ENCODE results near the gene RHOJ. TPM values are rescaled to one million over a fixed set of nuclear protein-coding genes. Genes with fewer than 3 reads are reported as not detected.

RHOJ gene
- total and polyA plus RNA-seq, 2 of the 4 experiments (the other 2 are of a cell fraction) = 9.5 to 33.9 TPM

- Histone ChIP-seq H3K14ac (replicated peaks; ENCODE audit: low read depth, low read length) (no peak overlapping the region), H3K27me3 (ENCODE audit: control insufficient read depth, insufficient read depth, low read length) (no peaks in the 10 kb centered on the region), H3K9me1 (ENCODE audit: insufficient read depth, low read length) (no peaks in the 10 kb centered on the region; the same call in 1 of the 2 replicates), H3K4ac (ENCODE audit: low read depth, low read length) (no peak overlapping the region), H2BK20ac (ENCODE audit: low read depth, low read length) (no peak overlapping the region), H3K79me1 (ENCODE audit: low read depth in 1 of 2, low read length in 2 of 2) (no peaks in the 10 kb centered on the region), H2BK15ac (ENCODE audit: low read depth, low read length) (no peak overlapping the region), H2BK5ac (ENCODE audit: low read depth, low read length, poor library complexity, severe bottlenecking) (no peak overlapping the region), H3K4me2 (ENCODE audit: low read depth, low read length) (no peak overlapping the region), H2AK5ac (ENCODE audit: low read depth, low read length) (no peak overlapping the region), H2BK120ac (ENCODE audit: low read depth, low read length) (no peak overlapping the region), H3K4me1 (ENCODE audit: control insufficient read depth, insufficient read depth, low read length) (peaks cover 3% of the 10 kb centered on the region), H3K4me3 (ENCODE audit: insufficient read depth, low read depth, low read length) (no peak overlapping the region), H3K23ac (ENCODE audit: low read depth, low read length) (no peak overlapping the region), H4K91ac (ENCODE audit: insufficient read depth, low read depth, low read length) (no peak overlapping the region), H2AFZ (replicated peaks; ENCODE audit: low read length, poor library complexity) (no peak overlapping the region), H3K9ac (ENCODE audit: low read depth, low read length) (no peak overlapping the region), H3K36me3 (ENCODE audit: control insufficient read depth, insufficient read depth, low read length) (no peaks in the 10 kb centered on the region), H3K27ac (ENCODE audit: insufficient read depth, low read length) (no peak overlapping the region), H4K20me1 (ENCODE audit: insufficient read depth, low read length) (no peaks in the 10 kb centered on the region), H3K9me3 (ENCODE audit: control insufficient read depth, insufficient read depth, low read length) (no peaks in the 10 kb centered on the region), H3K18ac (ENCODE audit: low read depth, low read length) (no peak overlapping the region), H4K8ac (ENCODE audit: low read depth in 2 of 2, low read length in 2 of 2) (no peak overlapping the region), H2AK9ac (replicated peaks; ENCODE audit: low read depth, low read length, poor library complexity) (no peak overlapping the region), H4K5ac (ENCODE audit: low read depth, low read length) (no peak overlapping the region), H3K56ac (ENCODE audit: extremely low read depth, insufficient read depth, low read length) (no peak overlapping the region)
- intact Hi-C loops (cut with micrococcal nuclease) (no loop called here), in situ Hi-C loops (cut with MboI; ENCODE audit: low sequenced_read_pairs) (no loop called here), dilution Hi-C loops (cut with HindIII; ENCODE audit: low sequenced_read_pairs, unreplicated experiment) (no loop called here)
- no TSS peak for BruUV-seq (replicated peaks)
- 86% methylated on average over 1 of the region's 2 CpGs; no CpG with 5 or more reads in 1 of the 2 experiments for WGBS, 2 experiments (ENCODE audit: extremely low coverage in 2 of 2, insufficient read length in 1 of 2)
- ChIA-PET CTCF (no interaction called here), POLR2A (ENCODE audit: unreplicated experiment) (no interaction called here)
- TF ChIP-seq NFE2L2 (IDR thresholded peaks at IDR 0.05; ENCODE audit: low read depth, low read length) (no peak), FOS (IDR thresholded peaks at IDR 0.05; ENCODE audit: low read depth, low read length) (no peak), BHLHE40 (IDR thresholded peaks at IDR 0.05; ENCODE audit: low read depth, low read length) (no peak), CTCF (conservative IDR thresholded peaks at IDR 0.05; ENCODE audit: low read depth, low read length) (no peak)
- ATAC-seq (ENCODE audit: low read depth) (peak; percentile 37), DNase-seq (peak; percentile 48)
These were observed 44.8 kb downstream of the RHOJ start for GRCh38 chr14:63249092-63249491.

Data from IMR-90 (cell line).